ENCODE measurements around the gene ZNF501.

GRCh38 chr3:44762690-44763089 is 33.3 kb downstream of the ZNF501 start:
- no peak for TF ChIP-seq CTCF (IDR thresholded peaks at IDR 0.05)
- no peak for TF ChIP-seq EZH2 (IDR thresholded peaks at IDR 0.05; ENCODE audit: borderline replicate concordance, insufficient read depth, low read depth, low read length, poor library complexity, severe bottlenecking)

Measured in B cell (primary cell).